Measurements from ENCODE around the gene CLK2.

GRCh38 chr1:155226910-155227260, 46.4 kb downstream of the CLK2 start:
- TF ChIP-seq, protein P1, sequence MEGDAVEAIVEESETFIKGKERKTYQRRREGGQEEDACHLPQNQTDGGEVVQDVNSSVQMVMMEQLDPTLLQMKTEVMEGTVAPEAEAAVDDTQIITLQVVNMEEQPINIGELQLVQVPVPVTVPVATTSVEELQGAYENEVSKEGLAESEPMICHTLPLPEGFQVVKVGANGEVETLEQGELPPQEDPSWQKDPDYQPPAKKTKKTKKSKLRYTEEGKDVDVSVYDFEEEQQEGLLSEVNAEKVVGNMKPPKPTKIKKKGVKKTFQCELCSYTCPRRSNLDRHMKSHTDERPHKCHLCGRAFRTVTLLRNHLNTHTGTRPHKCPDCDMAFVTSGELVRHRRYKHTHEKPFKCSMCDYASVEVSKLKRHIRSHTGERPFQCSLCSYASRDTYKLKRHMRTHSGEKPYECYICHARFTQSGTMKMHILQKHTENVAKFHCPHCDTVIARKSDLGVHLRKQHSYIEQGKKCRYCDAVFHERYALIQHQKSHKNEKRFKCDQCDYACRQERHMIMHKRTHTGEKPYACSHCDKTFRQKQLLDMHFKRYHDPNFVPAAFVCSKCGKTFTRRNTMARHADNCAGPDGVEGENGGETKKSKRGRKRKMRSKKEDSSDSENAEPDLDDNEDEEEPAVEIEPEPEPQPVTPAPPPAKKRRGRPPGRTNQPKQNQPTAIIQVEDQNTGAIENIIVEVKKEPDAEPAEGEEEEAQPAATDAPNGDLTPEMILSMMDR (IDR thresholded peaks at IDR 0.05): peak in 1 of 5 experiments; percentile 22
- TF ChIP-seq POLR2A (IDR thresholded peaks at IDR 0.05) (no peak), EP300 (IDR thresholded peaks at IDR 0.05; ENCODE audit: low read depth) (no peak), POLR2AphosphoS5 (IDR thresholded peaks at IDR 0.05) (no peak)

Data from transverse colon (tissue), 4 donors.